WTC11 (cell line): ENCODE data around the gene EP300. TPM values are rescaled to one million over a fixed set of nuclear protein-coding genes. Genes with fewer than 3 reads are reported as not detected.

Source experiments
- ATF6 ChIP-seq: sonication (generic); formaldehyde crosslinking; IDR thresholded peaks from 2 replicates; pipeline ENCODE4 v1.8.1; 2023; ENCODE audit warnings: mild to moderate bottlenecking, missing genetic modification reagents
- EMX1 ChIP-seq: fragments of 250-450 bp; sonication (Bioruptor Pico); IDR thresholded peaks from 2 replicates; pipeline ENCODE4 v1.8.0; 2021; ENCODE audit warnings: mild to moderate bottlenecking
- FOXP1 ChIP-seq: sonication (generic); formaldehyde crosslinking; IDR thresholded peaks from 2 replicates; pipeline ENCODE4 v1.8.0; 2022; ENCODE audit warnings: missing genetic modification reagents, mild to moderate bottlenecking, moderate library complexity, borderline replicate concordance
- HMGXB4 ChIP-seq: sonication (generic); formaldehyde crosslinking; IDR thresholded peaks from 2 replicates; pipeline ENCODE4 v1.8.1; 2023; ENCODE audit warnings: mild to moderate bottlenecking, moderate library complexity, missing genetic modification reagents
- IRF2 ChIP-seq: sonication (generic); formaldehyde crosslinking; IDR thresholded peaks from 2 replicates; pipeline ENCODE4 v1.8.0; 2022; ENCODE audit warnings: low read depth, missing genetic modification reagents, borderline replicate concordance
- KAT7 ChIP-seq: sonication (generic); formaldehyde crosslinking; IDR thresholded peaks from 2 replicates; pipeline ENCODE4 v1.8.1; 2023; ENCODE audit warnings: missing genetic modification reagents, mild to moderate bottlenecking, borderline replicate concordance
- MLX ChIP-seq: sonication (generic); formaldehyde crosslinking; IDR thresholded peaks from 2 replicates; pipeline ENCODE4 v1.8.1; 2023; ENCODE audit warnings: mild to moderate bottlenecking, missing genetic modification reagents, moderate library complexity
- MXD4 ChIP-seq: fragments of 250-450 bp; sonication (Bioruptor Pico); IDR thresholded peaks from 2 replicates; pipeline ENCODE4 v1.8.0; 2021; ENCODE audit warnings: mild to moderate bottlenecking, moderate library complexity, borderline replicate concordance
- NR1H2 ChIP-seq: sonication (generic); formaldehyde crosslinking; IDR thresholded peaks from 2 replicates; pipeline ENCODE4 v1.9.0; 2021; ENCODE audit warnings: mild to moderate bottlenecking, moderate library complexity, missing genetic modification reagents
- NR2C2 ChIP-seq: sonication (generic); formaldehyde crosslinking; IDR thresholded peaks from 2 replicates; pipeline ENCODE4 v1.8.0; 2022; ENCODE audit warnings: mild to moderate bottlenecking, missing genetic modification reagents
- PRRX2 ChIP-seq: fragments of 250-450 bp; sonication (Bioruptor Pico); IDR thresholded peaks from 2 replicates; pipeline ENCODE4 v1.8.0; 2021; ENCODE audit warnings: mild to moderate bottlenecking
- STAT6 ChIP-seq: sonication (generic); formaldehyde crosslinking; conservative IDR thresholded peaks from 2 replicates; pipeline ENCODE4 v1.8.1; 2023; ENCODE audit warnings: mild to moderate bottlenecking, low read depth, missing genetic modification reagents, moderate library complexity
- TP53 ChIP-seq: sonication (generic); formaldehyde crosslinking; IDR thresholded peaks from 2 replicates; pipeline ENCODE4 v1.8.1; 2023; ENCODE audit warnings: mild to moderate bottlenecking, missing genetic modification reagents
- ZNF396 ChIP-seq: fragments of 250-450 bp; sonication (Bioruptor Pico); IDR thresholded peaks from 2 replicates; pipeline ENCODE4 v1.8.0; 2021; ENCODE audit warnings: mild to moderate bottlenecking, moderate library complexity, borderline replicate concordance
- ZNF532 ChIP-seq: fragments of 250-450 bp; sonication (Bioruptor Pico); IDR thresholded peaks from 2 replicates; pipeline ENCODE4 v1.9.0; 2021; ENCODE audit warnings: mild to moderate bottlenecking, borderline replicate concordance
- total RNA-seq: library from RNA; stranded (reverse); gene quantifications from 3 replicates; pipeline ENCODE4 v1.2.3, GENCODE V29; 2021

EP300 gene
- total RNA-seq, 1 experiment from 2014 or later: 97.1 TPM

- TF ChIP-seq ZNF532 (CRISPR knock-in tag): no peak
- 0 out of 2 replicates have a peak, but pooled peaks have one; percentile 21 for TF ChIP-seq HMGXB4 (CRISPR knock-in tag)
- no peak for TF ChIP-seq STAT6 (CRISPR knock-in tag)
- no peak for TF ChIP-seq MXD4
- TF ChIP-seq IRF2 (CRISPR knock-in tag): no peak
- no peak; the same call in 1 of the 2 replicates for TF ChIP-seq MLX (CRISPR knock-in tag)
- no peak for TF ChIP-seq ATF6 (CRISPR knock-in tag)
- TF ChIP-seq EMX1: no peak
- no peak for TF ChIP-seq KAT7 (CRISPR knock-in tag)
- no peak for TF ChIP-seq ZNF396 (CRISPR knock-in tag)
- peak; percentile 25; the same call in 1 of the 2 replicates for TF ChIP-seq TP53 (CRISPR knock-in tag)
- TF ChIP-seq NR1H2: no peak
- no peak for TF ChIP-seq PRRX2 (CRISPR knock-in tag)
- peak; percentile 28; the same call in 1 of the 2 replicates for TF ChIP-seq FOXP1 (CRISPR knock-in tag)
- TF ChIP-seq NR2C2 (CRISPR knock-in tag): no peak
Measured at GRCh38 chr22:41197038-41197972, 104.9 kb downstream of the EP300 start (continued).
